ENCODE data around the gene IL4R.

IL4R gene

DNA sequence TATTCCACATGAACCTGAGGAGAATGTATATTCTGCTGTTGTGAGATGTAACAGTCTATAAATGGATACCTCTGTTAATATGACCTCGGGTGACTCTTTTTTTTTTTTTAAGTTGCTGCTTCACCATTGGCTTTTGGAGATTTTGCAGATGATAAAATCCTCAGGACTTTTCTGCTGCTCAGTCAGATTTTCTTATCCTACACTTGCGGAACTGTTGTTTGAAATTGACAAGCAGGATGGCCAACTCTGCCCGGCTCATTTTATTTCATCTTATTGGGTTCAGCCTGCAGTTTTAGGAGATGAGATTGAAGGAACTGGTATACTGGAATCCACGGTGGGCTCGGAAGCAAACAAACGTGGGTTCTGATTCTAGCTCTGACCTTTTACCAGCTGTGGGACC, 19.3 kb downstream of the IL4R start:
- no peak for DNase-seq

DNA sequence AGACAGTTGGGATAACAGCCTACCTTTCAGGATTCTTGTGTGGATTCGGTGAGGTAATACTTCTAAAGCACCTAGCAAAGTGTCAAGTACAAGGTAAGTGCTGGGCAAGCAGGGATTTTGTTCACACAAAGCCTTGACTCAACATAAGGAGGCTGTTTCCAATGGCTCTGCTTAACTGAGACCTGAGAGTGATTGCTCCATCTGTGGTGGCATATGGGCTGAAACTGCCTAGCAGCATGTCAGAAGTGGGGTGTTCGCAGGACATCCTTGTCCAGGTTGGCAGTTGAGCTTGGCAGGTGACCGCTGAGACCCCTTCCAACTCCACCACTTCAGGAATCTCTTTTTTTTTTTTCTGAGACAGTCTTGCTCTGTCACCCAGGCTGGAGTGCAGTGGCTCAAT, 19.8 kb downstream of the IL4R start:
- no peak for DNase-seq

DNA sequence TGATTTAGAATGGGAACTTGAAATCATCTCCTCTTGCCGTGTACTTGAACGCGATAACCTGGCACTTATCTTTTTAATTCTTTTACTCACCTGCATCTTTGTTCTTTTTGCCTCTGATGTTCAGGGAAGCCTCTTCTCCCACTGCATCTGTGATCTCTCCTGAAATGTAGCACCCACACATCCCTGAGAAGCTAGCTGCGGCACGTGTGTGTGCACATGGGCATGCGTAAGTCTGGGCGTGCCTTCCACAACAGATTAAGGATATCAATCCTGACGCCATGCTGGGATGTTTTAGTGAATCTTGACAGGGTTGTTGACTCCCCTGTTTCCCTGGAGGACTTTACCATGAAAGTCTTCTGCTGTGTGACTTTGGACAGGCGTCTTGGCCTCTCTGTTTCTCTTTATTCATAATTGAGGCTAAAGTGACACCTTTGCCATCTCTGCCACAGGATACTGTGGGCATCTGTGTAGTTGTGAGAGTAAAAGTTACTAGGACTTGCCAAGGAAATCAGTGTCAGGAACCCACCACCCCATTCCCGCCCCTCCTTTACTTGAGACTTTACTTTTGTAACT, 20.5 kb downstream of the IL4R start:
- no peak for DNase-seq

DNA sequence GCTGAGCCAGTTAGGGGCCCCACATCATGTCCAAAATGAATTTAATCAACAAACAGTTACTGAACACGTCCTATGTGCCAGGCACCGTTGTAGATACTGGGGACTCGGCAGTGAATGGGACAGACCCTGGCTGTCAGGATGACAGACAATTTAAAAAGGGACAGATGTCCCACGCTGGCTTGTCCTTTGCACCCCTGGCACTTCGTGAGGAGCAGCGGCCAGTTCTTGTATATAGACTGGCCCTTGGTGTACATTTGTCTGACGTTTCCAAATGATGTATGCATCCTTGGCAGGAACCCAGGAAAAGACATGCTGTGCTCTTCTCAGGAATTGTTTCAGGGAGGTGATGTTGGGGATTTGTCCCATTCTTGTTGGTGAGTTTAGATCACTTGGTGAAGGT, 21.1 kb downstream of the IL4R start:
- peak; percentile 49 for DNase-seq

DNA sequence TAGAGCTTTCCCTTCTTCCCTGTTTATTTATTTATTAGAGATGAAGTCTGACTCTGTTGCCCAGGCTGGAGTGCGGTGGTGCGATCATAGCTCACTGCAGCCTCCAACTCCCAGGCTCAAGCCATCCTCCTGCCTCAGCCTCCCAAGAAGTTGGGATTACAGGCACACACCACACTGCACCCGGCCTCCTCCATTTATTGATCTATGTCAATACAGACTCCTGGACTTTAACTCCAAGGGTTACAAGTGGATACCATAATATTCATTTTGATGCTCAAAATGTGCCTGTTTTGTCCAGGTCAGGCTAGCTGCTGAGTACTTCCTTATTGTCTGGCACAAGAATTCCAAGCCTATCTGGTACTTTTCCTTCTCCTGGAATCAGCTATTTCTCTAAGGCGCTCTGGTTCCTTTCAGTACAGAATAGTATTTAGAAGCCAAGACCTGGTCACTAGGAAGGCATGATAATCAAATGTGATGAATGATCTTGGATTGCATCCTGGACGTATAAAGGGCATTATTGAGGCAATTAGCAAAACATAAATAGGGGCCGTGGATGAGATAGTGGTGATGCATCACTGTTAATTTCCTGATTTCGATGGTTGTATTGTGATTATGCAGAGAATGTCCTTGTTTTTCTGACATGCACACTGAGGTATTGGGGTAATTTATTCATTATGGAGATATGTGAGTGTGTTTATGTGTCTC, 21.7 kb downstream of the IL4R start:
- peak; percentile 51 for DNase-seq

DNA sequence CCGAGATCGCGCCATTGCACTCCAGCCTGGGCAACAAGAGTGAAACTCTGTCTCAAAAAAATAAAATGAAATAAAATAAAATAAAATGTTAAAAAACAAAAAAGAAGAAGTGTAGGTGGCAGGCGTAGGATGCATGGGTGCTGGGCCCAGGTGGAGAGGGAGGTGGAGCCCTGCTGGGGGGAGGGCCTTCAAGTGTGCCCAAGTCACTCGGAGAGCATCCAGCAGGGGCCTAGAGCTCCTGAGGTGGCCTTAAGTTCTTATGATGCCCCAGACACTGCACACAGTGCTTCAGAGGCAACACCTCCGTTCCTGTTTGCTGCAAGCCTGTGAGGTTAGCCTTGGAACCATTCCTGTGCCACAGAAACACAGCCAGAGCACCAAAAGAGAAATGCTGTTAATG, 23.2 kb downstream of the IL4R start:
- DNase-seq, result no peak

DNA sequence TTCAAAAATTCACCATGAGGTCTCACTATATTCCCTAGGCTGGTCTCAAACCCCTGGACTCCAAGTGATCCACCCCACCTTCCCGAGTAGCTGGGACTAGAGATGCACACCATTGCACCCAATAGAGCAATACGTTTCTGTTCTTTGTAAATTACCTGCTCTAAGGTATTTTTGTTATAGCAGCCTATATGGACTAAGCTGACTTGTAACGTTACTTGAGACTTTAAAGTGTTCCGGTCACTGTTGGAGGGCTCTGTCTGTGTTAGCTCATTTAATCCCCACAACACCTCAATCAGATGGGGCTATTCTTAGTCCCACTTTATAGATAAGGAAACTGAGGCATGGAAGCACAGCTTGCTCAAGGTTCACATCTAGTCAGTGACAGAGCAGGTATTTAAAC, 25.4 kb downstream of the IL4R start:
- no peak for DNase-seq

DNA sequence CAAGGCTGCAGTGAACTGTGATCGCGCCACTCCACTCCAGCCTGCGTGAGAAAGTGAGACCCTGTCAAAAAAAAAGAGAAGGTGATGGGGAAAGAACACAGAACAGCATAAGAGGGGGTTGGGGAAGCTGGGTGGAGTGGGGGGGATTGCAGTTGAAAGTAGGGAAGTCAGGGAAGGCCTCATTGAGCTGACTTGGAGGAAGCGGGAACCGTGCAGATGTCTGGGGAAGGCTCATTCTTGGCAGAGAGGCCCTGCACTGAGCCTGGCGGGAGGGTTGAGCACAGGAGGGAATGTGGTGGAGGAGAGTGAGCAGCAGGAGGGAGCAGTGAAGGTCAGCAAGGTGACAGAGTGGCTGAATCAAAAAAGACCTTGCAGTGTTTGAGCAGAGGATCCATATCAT, 26.9 kb downstream of the IL4R start:
- no peak for DNase-seq

DNA sequence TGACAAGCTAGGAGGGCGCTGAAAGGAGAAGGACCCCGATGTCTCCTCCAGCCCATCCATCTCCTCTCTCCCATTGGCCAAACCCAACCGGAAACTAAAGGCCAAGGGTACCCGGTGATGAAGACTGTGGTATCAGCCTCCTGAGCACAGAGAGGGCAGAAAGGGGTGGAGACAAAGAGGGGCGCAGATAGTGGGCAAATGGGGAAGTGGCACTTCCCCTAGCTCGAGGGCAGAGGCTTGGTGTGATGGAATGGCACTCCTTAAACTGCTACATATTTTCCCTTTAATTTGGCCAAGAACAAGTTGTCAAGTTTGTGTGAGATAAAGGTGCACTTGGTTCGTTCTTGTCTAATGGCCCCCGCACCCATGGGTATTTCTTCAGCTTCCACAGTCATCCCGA, 27.8 kb downstream of the IL4R start:
- no peak for DNase-seq

DNA sequence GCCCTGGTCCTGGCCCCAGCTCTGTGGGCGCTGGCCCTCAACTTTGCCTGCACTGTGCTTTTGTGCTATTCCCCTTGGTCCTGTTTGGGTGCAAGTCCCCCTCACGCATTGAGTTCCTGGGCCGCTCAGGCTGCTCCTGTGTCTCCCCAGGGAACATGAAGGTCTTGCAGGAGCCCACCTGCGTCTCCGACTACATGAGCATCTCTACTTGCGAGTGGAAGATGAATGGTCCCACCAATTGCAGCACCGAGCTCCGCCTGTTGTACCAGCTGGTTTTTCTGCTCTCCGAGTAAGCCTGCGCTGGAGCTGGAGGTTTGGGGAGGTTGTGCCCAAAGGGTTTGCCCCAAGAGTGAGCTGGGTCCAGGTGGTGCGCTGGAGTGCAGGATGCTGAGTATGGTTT, 28.2 kb downstream of the IL4R start:
- no peak for DNase-seq

DNA sequence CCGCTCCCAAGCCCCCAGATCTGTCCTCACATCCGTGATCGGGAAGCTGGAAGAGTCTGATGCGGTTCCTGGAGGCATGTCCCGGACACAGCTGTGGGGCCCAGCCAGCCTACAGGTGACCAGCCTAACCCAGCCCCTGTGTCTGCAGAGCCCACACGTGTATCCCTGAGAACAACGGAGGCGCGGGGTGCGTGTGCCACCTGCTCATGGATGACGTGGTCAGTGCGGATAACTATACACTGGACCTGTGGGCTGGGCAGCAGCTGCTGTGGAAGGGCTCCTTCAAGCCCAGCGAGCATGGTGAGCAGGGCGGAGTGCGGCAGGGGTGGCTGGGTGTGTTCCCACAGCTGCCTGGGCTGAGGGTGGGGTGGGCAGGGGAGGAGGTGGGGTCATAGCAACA, 30.9 kb downstream of the IL4R start:
- DNase-seq, result no peak

DNA sequence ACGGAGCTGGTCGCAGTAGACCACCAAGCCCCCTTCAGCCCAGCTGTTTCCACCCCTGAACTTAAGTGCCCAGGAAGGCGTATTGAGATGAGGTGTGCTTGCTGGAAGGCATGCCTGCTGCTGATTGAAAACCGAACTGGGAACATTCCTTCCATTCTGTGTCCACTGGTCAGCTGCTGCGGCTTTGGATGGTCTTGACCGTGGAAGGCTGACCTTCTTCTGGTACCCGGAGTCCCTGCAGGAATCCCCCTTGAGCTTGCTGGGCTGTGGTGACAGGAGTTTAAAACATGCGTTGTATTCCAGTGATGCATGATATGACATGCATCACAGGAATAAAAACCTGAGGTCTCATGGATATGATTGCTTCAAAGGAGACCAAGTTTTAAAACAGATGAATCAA, 31.4 kb downstream of the IL4R start:
- DNase-seq, result no peak

DNA sequence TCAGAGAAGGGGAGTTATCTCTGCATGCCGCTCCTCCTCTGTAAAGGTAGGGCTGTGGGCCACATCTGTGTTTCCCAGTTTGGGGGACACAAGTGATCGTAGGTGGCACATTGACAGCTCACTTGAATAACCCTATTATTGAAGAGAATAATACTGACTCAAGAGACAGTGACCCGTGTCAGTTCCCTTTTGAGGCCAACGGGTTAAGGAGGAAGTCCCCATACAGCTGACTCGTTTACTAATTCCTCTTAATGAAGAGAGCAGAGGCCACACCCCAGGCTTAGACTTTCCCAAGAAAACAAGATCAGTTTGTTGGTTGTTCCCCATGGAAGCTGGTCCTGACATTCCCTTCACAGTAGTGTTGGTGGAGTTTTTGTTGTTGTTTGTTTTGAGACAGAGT, 33.0 kb downstream of the IL4R start:
- DNase-seq, result no peak

DNA sequence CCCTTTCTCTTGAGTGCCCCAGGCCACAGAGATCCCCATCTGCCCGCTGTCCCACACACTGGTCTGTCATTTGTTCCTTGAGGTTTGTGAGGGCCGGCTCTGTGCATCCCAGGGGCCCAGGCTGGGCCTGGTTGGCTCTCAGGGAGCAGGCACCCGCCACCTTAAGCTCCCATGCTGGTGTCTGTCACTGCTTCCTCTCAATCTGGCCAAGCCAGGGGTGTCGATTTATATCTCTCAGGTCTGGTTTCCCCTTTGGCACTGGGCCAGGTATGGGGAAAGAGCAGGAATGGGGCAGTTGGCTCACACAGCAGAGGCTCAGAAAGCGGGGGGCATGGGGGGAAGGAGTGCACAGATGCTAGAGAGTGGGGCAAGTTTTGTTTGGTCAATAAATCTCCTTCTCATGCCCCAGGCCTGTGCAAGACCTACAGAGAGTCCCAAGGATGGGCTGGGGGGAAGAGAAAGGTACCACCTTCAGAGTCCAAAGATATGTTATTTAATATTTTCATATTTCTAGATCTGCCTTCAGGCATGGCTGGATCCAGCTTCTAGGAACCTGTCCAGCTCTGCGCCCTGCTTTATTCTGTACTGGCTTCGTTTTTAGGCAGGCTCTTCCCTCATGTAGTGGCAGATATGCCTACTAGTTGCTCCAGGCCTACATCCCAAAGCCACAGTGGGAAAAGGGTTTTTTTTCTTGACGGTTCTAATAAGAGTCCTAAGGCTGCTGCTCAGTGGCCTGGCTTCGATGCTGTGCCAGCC, 34.3 kb downstream of the IL4R start:
- DNase-seq, result no peak

DNA sequence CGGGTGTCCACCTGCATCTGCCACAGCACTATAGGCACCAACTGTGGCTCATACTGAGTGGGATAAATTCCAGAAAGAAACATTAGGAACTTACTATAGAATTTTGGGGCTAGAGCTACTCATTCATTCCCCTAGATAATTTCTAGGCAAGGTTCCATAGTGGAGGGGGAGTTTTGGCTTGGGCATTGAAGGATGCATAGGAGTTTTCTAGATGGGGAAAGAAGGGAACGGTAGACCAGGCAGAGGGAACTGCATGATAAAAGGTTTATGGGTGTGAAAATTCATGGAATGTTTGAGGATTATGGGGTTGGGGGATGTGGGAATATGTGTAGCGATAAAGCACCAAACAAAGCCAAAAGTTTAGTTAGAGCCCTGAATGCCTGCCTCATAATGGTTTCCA, 35.5 kb downstream of the IL4R start:
- no peak for DNase-seq

DNA sequence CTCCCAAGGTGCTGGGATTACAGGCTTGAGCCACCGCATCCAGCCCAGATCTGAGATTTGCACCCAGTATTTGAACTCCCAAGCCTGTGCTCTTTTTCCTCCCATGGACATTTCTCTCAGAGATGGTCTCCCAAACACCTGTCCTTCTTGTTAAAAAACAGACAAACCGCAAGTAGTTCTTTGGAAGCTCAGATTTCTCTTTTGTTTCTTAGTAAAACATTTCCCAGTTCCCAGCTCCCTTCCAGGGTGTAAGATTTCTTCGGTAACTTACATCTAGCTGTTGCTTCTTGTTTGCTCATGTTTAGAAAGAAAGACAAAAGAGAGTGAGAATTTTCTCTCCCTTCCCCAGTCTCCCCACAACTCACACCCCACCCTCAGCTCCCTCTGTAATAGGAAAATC, 36.2 kb downstream of the IL4R start:
- DNase-seq, result no peak

DNA sequence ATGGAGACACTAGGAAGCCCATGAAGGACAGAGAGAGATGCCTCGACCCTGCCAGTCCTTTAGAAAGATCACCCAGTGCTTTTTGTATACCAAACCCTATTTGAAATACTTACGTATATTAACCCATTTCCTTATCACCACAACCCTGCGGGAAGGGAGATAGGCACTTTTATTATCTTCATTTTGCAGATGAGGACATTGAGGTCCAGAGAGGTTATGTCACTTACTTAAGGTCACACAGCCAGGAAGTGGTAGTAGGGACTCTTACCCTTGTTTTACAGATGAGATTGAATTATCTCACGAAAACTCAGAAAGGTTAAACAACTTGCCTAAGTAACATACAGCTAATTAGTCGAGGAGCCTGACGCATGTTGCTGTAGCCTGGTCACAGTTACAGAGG, 38.2 kb downstream of the IL4R start:
- no peak for DNase-seq

DNA sequence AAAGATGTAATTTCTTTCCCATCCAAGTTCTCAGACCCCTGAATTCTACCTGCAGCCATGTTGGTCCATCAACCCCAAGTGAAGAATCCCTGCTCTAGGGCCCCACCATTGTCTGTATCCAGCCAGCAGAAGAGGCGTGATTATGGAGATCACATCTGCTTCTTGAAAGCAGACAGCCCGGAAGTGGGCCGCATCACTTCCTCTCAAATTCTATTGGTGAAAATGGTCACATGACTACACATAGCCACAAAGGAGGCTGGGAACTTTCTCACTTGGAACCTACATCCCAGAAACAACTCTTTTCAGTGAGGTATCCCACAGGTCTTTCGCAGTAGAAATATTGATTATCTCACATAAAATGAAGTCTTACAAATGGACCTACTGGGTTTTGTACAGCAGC, 40.1 kb downstream of the IL4R start:
- DNase-seq, result no peak

DNA sequence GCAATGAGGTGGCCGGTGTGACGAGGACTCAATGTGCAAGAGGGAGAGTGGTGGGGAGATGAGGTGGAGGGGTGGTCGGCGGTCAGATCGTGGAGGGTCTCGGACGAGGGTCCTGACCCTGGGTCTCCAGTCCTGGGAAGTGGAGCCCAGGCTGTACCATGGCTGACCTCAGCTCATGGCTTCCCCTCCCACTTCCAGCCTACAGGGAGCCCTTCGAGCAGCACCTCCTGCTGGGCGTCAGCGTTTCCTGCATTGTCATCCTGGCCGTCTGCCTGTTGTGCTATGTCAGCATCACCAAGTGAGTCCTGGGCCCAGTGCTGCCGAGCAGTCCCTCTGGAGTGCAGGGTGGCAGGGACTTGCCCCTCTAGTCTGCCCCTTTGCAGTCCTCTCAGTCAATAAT, 41.8 kb downstream of the IL4R start:
- peak; percentile 16 for DNase-seq

DNA sequence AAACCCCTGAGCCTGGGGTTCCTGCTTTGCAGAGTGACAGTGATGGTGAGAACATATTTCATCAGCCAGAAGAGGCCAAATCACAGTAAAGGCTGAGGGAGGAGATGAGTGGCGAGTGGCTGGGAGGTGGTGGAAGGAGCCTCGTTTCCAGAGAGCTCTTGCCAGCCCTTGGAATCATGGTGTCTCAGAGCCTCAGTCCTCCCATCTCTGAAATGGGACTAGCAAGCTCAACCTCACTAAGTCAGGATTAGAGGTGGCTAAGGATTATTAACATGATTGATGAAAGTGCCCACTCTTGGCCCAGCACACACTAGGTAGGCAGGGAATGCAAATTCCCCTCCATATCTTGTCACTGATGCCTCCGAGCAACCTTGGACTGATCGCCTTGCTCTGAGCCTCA, 43.0 kb downstream of the IL4R start:
- no peak for DNase-seq

DNA sequence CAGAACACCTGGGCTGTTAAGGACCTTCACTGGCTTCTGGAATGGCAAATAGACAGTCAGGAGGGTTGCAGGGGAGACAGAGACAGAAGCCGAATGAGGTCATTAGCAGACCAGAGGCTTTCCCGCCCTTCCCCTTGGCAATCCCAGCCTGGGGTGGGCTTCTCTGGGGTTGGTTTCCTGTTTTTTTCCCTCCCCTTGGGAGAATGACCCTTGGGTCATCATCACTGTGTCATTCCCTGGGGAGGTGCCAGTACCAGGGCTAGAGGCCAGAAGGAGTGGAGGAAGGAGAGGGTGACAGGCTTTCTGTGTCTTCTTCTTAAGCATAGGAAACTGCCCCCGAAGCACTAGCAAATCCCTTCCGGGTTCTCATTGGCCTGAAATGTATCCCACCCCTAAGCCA, 45.3 kb downstream of the IL4R start:
- DNase-seq, result no peak

DNA sequence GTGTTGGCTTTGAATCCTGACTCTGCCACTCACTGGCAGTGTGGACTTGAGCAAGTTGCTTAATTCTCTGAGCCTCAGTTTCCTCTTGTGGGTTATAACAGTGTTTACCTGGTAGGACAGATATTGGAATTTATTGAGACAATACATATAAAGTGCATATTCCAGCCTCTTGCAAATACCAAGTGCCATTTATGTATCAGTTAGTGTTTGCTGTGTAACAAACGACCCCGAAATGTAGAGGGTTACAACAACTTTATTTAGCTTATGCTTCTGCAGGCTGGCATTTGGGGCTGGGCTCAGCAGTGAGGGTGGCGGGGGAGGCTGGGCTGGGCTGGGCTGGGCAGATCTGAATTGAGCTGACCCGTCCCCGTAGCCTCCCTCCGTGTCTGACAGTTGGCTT, 45.8 kb downstream of the IL4R start:
- DNase-seq, result no peak

DNA sequence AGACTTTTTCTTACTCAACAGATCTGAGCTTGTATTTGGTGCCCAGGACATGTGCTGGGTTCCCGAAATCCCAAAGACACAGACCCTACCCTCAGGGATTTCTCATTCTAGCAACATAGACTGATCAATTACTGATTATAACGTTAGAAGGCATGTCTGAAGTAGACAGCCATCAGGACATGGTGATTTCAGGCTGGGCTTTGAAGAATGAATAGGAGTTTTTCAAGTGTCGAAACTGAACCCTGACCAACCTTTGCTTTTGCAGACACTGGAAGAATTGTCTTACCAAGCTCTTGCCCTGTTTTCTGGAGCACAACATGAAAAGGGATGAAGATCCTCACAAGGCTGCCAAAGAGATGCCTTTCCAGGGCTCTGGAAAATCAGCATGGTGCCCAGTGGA, 48.2 kb downstream of the IL4R start:
- no peak for DNase-seq

DNA sequence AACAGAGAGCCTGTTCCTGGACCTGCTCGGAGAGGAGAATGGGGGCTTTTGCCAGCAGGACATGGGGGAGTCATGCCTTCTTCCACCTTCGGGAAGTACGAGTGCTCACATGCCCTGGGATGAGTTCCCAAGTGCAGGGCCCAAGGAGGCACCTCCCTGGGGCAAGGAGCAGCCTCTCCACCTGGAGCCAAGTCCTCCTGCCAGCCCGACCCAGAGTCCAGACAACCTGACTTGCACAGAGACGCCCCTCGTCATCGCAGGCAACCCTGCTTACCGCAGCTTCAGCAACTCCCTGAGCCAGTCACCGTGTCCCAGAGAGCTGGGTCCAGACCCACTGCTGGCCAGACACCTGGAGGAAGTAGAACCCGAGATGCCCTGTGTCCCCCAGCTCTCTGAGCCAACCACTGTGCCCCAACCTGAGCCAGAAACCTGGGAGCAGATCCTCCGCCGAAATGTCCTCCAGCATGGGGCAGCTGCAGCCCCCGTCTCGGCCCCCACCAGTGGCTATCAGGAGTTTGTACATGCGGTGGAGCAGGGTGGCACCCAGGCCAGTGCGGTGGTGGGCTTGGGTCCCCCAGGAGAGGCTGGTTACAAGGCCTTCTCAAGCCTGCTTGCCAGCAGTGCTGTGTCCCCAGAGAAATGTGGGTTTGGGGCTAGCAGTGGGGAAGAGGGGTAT, 48.9 kb downstream of the IL4R start:
- DNase-seq, result no peak
